GM19452 (cell line): Measurements from ENCODE around the gene CUX1.
"Not testable (repeated sequence)": the region's sequence is repeated elsewhere in the genome, so short reads cannot be mapped to it uniquely, and the experiment has no call there.

ENCODE experiments used
- ATAC-seq: cut with Tn5 transposase; IDR thresholded peaks from one replicate; pipeline ENCODE4 v1.9.1; 2021; ENCODE audit not compliant: unreplicated experiment

CUX1 gene

GRCh38 chr7:101853684-101854083 lies 36.3 kb downstream of the CUX1 start:
- ATAC-seq: no peak

GRCh38 chr7:101854084-101854865 lies 36.8 kb downstream of the CUX1 start:
- no peak for ATAC-seq

- ATAC-seq: peak; percentile 93
These were observed 39.3 kb downstream of the CUX1 start for GRCh38 chr7:101856473-101857357.

- no peak for ATAC-seq
These were observed 40.0 kb downstream of the CUX1 start for GRCh38 chr7:101857358-101857811.

GRCh38 chr7:101858437-101859385 lies 41.3 kb downstream of the CUX1 start:
- no peak for ATAC-seq

GRCh38 chr7:101859411-101860106 lies 42.1 kb downstream of the CUX1 start:
- no peak for ATAC-seq

GRCh38 chr7:101860316-101861217 lies 43.1 kb downstream of the CUX1 start:
- no peak for ATAC-seq

GRCh38 chr7:101861218-101861775 lies 43.9 kb downstream of the CUX1 start:
- no peak for ATAC-seq

- no peak for ATAC-seq
These were observed 45.1 kb downstream of the CUX1 start for GRCh38 chr7:101862280-101863220.

GRCh38 chr7:101863598-101863997 lies 46.2 kb downstream of the CUX1 start:
- no peak for ATAC-seq

- ATAC-seq: no peak
These were observed 46.6 kb downstream of the CUX1 start for GRCh38 chr7:101864039-101864438.

GRCh38 chr7:101865031-101865430 lies 47.6 kb downstream of the CUX1 start:
- ATAC-seq: no peak

GRCh38 chr7:101865455-101865854 lies 48.0 kb downstream of the CUX1 start:
- ATAC-seq: no peak

GRCh38 chr7:101866328-101866727 lies 48.9 kb downstream of the CUX1 start:
- no peak for ATAC-seq

GRCh38 chr7:101867265-101867664 lies 49.8 kb downstream of the CUX1 start:
- no peak for ATAC-seq

GRCh38 chr7:101867681-101868080 lies 50.3 kb downstream of the CUX1 start:
- ATAC-seq: not testable (repeated sequence)

- no peak for ATAC-seq
These were observed 50.9 kb downstream of the CUX1 start for GRCh38 chr7:101868191-101868950.
